ENCODE measurements around the gene SLC16A1.
"Not testable (repeated sequence)": the region's sequence is repeated elsewhere in the genome, so short reads cannot be mapped to it uniquely, and the experiment has no call there.

SLC16A1 gene

GRCh38 chr1:112955773-112956543 lies at the start of gene SLC16A1:
SLC16A1 (minus strand) TSS chr1:112956196; CDS start chr1:112929308, 26,888 bp downstream.
- DNase-seq (ENCODE audit: low spot score), result peak; percentile 93

DNA sequence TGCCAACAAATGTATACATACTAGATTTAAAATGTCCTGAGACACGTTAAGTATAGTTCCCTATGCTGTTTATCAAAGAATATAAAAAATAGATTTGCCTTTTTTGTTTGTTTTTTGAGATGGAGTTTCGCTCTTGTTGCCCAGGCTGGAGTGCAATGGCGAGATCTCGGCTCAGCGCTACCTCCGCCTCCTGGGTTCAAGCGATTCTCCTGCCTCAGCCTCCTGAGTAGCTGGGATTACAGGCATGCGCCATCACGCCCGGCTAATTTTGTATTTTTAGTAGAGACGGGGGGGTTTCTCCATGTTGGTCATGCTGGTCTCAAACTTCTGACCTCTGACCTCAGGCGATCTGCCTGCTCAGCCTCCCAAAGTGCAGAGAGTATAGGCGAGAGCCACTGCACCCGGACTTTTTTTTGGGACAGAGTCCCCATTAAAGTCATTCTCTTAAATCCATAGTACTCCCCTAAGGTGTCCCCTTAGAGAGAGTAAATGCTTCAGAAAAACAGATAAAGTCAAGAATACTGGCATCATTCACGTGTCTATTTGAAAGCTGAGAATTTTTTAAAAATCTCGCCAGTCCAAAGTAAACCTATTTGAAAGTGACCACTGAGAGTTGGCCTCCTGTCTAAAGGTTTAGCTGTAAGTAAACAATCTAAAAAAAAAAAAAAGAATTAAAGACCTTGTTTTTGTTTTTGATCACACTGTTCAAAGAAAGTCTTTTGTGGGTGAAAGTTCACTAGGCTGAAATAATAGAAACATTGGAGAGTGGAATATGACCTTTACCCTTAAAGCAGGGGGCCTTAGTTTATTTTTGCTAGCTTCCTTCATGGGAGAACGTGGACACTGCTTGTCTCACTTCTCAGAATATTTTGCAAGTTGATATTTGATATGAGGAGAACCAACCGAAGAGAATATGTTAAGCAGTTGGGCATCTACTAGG lies 48.0 kb upstream of the SLC16A1 start:
- DNase-seq (ENCODE audit: low spot score), result no peak

- DNase-seq (ENCODE audit: low spot score), result no peak
Measured at GRCh38 chr1:113002297-113002696, 46.3 kb upstream of the SLC16A1 start.

DNA sequence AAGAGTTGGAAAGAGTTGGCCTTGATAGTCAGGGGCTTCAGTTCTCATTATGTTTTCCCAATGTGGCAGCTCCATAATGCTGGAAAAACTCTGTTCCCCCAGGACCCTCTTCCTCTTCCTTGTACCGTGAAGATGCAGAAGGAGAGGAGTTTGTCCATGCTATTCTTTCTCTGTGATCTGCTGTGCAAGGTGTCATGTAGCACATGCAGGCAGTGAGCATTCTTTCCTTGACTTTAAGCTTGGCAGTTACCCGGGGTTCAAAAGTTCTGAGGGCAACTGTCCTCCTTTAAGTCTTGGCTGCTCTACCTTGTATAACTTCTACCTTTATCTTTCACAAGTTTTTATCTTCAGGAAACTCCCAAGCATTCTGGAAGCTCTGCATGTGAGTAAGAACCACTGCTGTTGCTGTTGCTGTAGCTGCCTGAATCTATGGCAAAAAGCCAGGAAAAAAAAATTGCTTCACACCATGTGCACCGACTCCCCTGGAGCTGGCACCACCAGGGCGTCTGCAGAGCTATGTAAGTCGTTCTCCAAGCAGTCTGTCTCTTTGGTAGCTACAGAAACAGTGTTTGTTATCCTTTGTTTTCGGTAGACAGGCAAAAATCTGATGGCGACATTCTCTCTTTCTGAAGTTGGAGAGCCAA lies 42.7 kb upstream of the SLC16A1 start:
- DNase-seq (ENCODE audit: low spot score), result peak; percentile 49

- no peak for DNase-seq (ENCODE audit: low spot score)
Measured at GRCh38 chr1:112997781-112998180, 41.8 kb upstream of the SLC16A1 start.

GRCh38 chr1:112995890-112996289 lies 39.9 kb upstream of the SLC16A1 start:
- no peak for DNase-seq (ENCODE audit: low spot score)

GRCh38 chr1:112995021-112995420 lies 39.0 kb upstream of the SLC16A1 start:
- not testable (repeated sequence) for DNase-seq (ENCODE audit: low spot score)

GRCh38 chr1:112992780-112993179 lies 36.8 kb upstream of the SLC16A1 start:
- no peak for DNase-seq (ENCODE audit: low spot score)

- no peak for DNase-seq (ENCODE audit: low spot score)
Measured at GRCh38 chr1:112991402-112992120, 35.6 kb upstream of the SLC16A1 start.

- no peak for DNase-seq (ENCODE audit: low spot score)
Measured at GRCh38 chr1:112990271-112990670, 34.3 kb upstream of the SLC16A1 start.

DNA sequence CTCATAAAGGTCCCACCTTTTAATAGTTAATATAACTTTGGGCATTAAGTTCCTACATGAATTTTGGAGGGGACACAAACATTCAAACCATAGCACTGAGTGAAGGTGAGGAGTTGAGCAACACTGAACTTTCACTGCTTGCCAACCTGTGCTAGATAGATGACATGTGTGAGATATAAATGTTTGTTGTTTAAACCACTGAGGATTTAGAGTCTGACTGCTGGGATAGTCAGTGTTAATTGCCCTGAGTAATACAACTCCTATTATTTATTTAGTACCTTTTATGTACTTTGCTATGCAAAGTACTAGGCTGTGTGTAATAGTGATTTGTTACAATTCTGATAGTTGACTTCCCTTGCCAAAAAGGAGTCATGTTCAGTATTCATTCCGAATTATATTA lies 32.4 kb upstream of the SLC16A1 start:
- DNase-seq (ENCODE audit: low spot score), result no peak

GRCh38 chr1:112985123-112985522 lies 29.1 kb upstream of the SLC16A1 start:
- no peak for DNase-seq (ENCODE audit: low spot score)

DNA sequence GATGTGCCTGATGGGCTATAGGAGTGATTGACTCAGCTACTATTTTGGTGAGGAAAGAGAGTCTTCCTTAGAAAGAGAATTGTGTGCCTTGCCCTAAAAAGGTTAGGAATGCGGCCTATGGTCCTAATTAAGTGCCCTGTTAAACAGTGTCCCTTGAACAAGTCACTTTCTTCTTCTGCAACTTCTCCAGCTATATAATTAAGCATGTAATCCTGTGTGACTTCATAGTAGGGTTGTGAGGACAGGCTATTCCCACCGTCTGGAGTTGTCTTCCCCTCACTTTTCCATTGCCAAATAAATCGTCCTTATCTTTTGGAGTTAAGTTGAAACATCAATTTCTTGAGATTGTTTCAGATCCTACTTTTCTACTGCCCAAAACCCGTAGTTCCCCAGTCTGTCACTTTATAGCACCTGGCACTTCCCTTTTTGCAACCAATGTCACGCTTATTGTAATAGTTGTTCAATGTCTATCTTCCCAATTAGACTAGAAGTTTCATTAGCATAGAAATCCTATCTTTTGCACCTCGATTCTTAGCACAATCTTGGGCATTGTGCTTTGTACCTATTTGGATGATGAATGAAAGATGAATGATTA lies 27.6 kb upstream of the SLC16A1 start:
- no peak for DNase-seq (ENCODE audit: low spot score)

DNA sequence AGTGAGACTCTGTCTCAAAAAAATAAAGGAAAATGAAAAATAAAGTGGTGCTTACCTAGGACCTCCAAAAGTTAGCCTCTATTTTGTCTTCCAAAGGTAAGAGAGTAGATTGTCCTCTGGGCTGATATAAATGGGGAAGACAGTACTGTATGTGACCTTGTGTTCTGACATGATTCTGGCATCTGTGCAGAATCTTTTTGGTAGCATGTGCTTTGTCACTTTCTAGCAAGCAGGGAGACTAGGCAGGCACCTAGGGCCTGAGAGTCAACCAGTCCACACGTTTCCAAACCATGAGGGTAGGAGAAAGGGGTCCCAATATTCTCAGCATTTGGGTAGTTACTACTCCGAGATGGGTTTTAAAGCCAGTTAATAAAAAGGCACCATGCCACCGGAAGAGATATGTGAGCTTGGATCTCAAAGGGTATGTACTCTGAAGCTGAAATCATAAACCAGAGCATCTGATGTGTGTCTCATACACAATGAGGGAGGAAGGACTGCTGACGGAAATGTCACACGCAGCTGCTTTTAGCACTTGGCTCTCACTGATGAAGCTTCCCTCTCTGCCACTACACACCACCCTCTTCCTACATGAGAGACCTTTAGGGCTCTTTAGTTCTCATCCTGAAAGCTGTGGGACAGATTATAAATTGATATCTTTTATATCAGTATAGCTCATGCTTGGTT lies 27.0 kb upstream of the SLC16A1 start:
- DNase-seq (ENCODE audit: low spot score), result no peak

GRCh38 chr1:112982328-112982727 lies 26.3 kb upstream of the SLC16A1 start:
- DNase-seq (ENCODE audit: low spot score), result no peak

- DNase-seq (ENCODE audit: low spot score), result not testable (repeated sequence)
Measured at GRCh38 chr1:112981834-112982233, 25.8 kb upstream of the SLC16A1 start.

GRCh38 chr1:112981426-112981825 lies 25.4 kb upstream of the SLC16A1 start:
- no peak for DNase-seq (ENCODE audit: low spot score)

DNA sequence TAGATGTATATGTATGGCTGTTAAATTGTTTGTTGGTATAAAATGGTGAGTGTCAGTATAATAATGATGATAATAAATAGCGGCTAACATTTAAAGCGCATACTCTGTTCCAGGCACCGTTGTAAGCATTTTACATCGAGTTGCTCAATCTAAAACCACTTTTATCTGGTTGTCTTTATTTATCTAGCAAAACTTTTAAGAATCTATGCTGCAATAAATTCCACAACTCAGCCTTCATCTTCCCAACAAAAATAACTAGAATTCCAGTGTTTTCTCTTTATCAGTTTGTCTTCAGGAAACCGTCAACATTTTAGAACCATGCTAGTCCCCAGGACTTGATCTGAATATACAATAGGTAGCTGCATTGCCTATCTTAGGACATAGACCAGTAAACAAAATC lies 19.3 kb upstream of the SLC16A1 start:
- no peak for DNase-seq (ENCODE audit: low spot score)

- DNase-seq (ENCODE audit: low spot score), result no peak
Measured at GRCh38 chr1:112974646-112975045, 18.6 kb upstream of the SLC16A1 start.

DNA sequence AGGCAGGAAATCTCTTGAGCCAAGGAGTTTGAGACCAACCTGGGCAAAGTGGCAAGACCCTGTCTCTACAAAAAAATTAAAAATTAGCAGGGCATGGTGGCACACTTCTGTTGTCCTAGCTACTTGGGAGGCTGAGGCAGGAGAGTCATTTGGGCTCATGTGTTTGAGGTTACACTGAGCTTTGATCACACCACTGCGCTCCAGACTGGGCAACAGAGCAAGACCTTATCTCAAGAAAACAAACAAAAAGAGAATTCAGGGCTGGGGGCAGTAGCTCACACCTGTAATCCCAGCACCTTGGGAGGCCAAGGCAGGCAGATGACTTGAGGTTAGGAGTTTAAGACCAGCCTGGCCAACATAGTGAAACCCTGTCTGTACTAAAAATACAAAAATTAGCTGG lies 17.8 kb upstream of the SLC16A1 start:
- DNase-seq (ENCODE audit: low spot score), result no peak

DNA sequence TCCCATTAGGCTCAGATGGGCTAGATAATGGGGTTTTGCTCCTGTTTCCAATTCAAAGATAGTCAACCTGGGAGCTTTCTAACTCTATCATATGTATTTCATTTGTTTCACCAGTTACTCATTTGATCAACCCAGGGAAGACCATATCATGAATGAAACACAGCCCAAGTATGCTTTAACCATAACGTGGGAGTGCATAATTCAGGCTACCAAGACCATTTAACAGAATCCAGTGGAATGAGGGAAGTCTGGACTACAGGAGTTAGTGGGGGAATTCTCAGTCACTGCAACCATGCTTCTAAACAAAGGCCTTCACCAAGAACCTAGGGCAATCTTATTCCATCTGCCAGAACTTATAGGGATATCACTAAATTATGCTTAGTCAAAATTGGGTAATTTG lies 15.0 kb upstream of the SLC16A1 start:
- no peak for DNase-seq (ENCODE audit: low spot score)

All from pons (tissue), 1 donor.